SK-N-MC (cell line): Measurements from ENCODE around the gene WNT3.
A peak's percentile ranks its signal among the peaks of the same experiment; 100 is the strongest.

Experiments used
- DNase-seq: peaks from one replicate; pipeline ENCODE4 v3.0.0-alpha.2; 2011; ENCODE audit warnings: low read depth, low spot score
- H3K27ac ChIP-seq: fragments of 200-600 bp; sonication (generic); 2 replicates; pipeline ENCODE4 v1.5.1; 2016; ENCODE audit warnings: mixed run types
- H3K36me3 ChIP-seq: fragments of 200-600 bp; sonication (generic); 2 replicates; pipeline ENCODE4 v1.6.1; 2017; ENCODE audit warnings: antibody characterized with exemption, low read length, mixed read lengths; ENCODE audit not compliant: insufficient read depth
- H3K4me3 ChIP-seq: fragments of 200-600 bp; sonication (generic); 2 replicates; pipeline ENCODE4 v1.5.1; 2016
- H3K9ac ChIP-seq: fragments of 200-600 bp; sonication (generic); 2 replicates; pipeline ENCODE4 v1.8.0; 2017; ENCODE audit warnings: mixed run types, mixed read lengths; ENCODE audit not compliant: insufficient read length
- H3K9me3 ChIP-seq: fragments of 200-600 bp; sonication (generic); 2 replicates; pipeline ENCODE4 v1.6.1; 2017; ENCODE audit warnings: low read depth, mild to moderate bottlenecking, antibody characterized with exemption, low read length, moderate library complexity, mixed read lengths
- EZH2 ChIP-seq: fragments of 200-600 bp; sonication (generic); IDR thresholded peaks from one replicate; pipeline ENCODE4 v1.6.1; 2017; ENCODE audit warnings: antibody characterized with exemption
- FOXP2 ChIP-seq: optimal IDR thresholded peaks from 2 replicates; pipeline ENCODE3; 2011; ENCODE audit warnings: mild to moderate bottlenecking, moderate library complexity; ENCODE audit not compliant: insufficient read depth; ENCODE audit errors: extremely low read length, control extremely low read depth
- POLR2AphosphoS5 ChIP-seq: IDR thresholded peaks from 2 replicates; pipeline ENCODE4 v1.6.1; 2012; ENCODE audit warnings: mild to moderate bottlenecking, low read depth, low read length, borderline replicate concordance

WNT3 gene

GRCh38 chr17:46774108-46774737, 44.3 kb downstream of the WNT3 start:
- Histone ChIP-seq H3K36me3 (no peaks in the 10 kb centered on the region), H3K4me3 (no peak overlapping the region), H3K9ac (no peak overlapping the region), H3K27ac (no peak overlapping the region), H3K9me3 (no peaks in the 10 kb centered on the region)
- no peak for DNase-seq
- TF ChIP-seq POLR2AphosphoS5 (no peak), FOXP2 (no peak), EZH2 (no peak)

- Histone ChIP-seq H3K4me3 (no peak overlapping the region), H3K9ac (no peak overlapping the region), H3K36me3 (no peaks in the 10 kb centered on the region), H3K9me3 (no peaks in the 10 kb centered on the region), H3K27ac (no peak overlapping the region)
- TF ChIP-seq FOXP2, result no peak
- no peak for TF ChIP-seq EZH2
- TF ChIP-seq POLR2AphosphoS5, result no peak
- no peak for DNase-seq
These were observed 44.8 kb downstream of the WNT3 start for GRCh38 chr17:46773676-46774075.

GRCh38 chr17:46773221-46773605, 45.3 kb downstream of the WNT3 start:
- no peaks in the 10 kb centered on the region for H3K9me3 ChIP-seq
- no peak overlapping the region for H3K4me3 ChIP-seq
- H3K9ac ChIP-seq, result no peak overlapping the region
- no peak overlapping the region for H3K27ac ChIP-seq
- no peak for TF ChIP-seq POLR2AphosphoS5
- TF ChIP-seq EZH2, result no peak
- no peak for TF ChIP-seq FOXP2
- no peak for DNase-seq
- no peaks in the 10 kb centered on the region for H3K36me3 ChIP-seq

- Histone ChIP-seq H3K4me3 (peak overlapping the region; percentile 63; the same call in 1 of the 2 replicates), H3K27ac (no peak overlapping the region), H3K36me3 (no peaks in the 10 kb centered on the region), H3K9me3 (no peaks in the 10 kb centered on the region), H3K9ac (no peak overlapping the region)
- DNase-seq, result no peak
- TF ChIP-seq FOXP2 (no peak), POLR2AphosphoS5 (no peak), EZH2 (no peak)
These were observed 45.8 kb downstream of the WNT3 start for GRCh38 chr17:46772475-46773220.

- H3K9me3 ChIP-seq, result no peaks in the 10 kb centered on the region
- TF ChIP-seq FOXP2 (no peak), POLR2AphosphoS5 (no peak), EZH2 (no peak)
- no peak overlapping the region for H3K27ac ChIP-seq
- DNase-seq, result no peak
- H3K4me3 ChIP-seq, result peak overlapping the region; percentile 68
- no peaks in the 10 kb centered on the region for H3K36me3 ChIP-seq
- peak overlapping the region; percentile 63 for H3K9ac ChIP-seq
These were observed 46.7 kb downstream of the WNT3 start for GRCh38 chr17:46771561-46772474.

GRCh38 chr17:46770818-46771560, 47.5 kb downstream of the WNT3 start:
- no peaks in the 10 kb centered on the region for H3K36me3 ChIP-seq
- H3K9ac ChIP-seq, result peak overlapping the region; percentile 63
- H3K9me3 ChIP-seq, result no peaks in the 10 kb centered on the region
- peak overlapping the region; percentile 68 for H3K4me3 ChIP-seq
- TF ChIP-seq POLR2AphosphoS5 (peak; percentile 26; the same call in 1 of the 2 replicates), FOXP2 (no peak)
- DNase-seq, result no peak
- H3K27ac ChIP-seq, result no peak overlapping the region

- TF ChIP-seq EZH2 (no peak), FOXP2 (no peak), POLR2AphosphoS5 (no peak)
- H3K9me3 ChIP-seq, result no peaks in the 10 kb centered on the region
- H3K36me3 ChIP-seq, result no peaks in the 10 kb centered on the region
- DNase-seq, result no peak
- no peak overlapping the region for H3K27ac ChIP-seq
- peak overlapping the region; percentile 68; the same call in 1 of the 2 replicates for H3K4me3 ChIP-seq
- H3K9ac ChIP-seq, result no peak overlapping the region
These were observed 48.1 kb downstream of the WNT3 start for GRCh38 chr17:46770439-46770817.
